ENCODE data around the gene GPR87. TPM values are rescaled to one million over a fixed set of nuclear protein-coding genes. Genes with fewer than 3 reads are reported as not detected.

Gene GPR87
- total RNA-seq, 1 donor from 2014 or later = 0.62 TPM

Other genes starting within 250 kb of the GPR87 start
- gene MED12L, start 231.2 kb downstream of the GPR87 start, total RNA-seq = 4.9 and 5.1 TPM in 2 replicates
- gene GPR171, start 113.6 kb downstream of the GPR87 start, total RNA-seq = 172 and 191 TPM in 2 replicates
- gene P2RY14, start 38.3 kb downstream of the GPR87 start, total RNA-seq = 7.7 and 9.4 TPM in 2 replicates
- not detected in 2 replicates for gene P2RY13, start 12.7 kb upstream of the GPR87 start, total RNA-seq
- not detected in 2 replicates for gene P2RY12, start 67.9 kb upstream of the GPR87 start, total RNA-seq
- not detected in 2 replicates for gene IGSF10, start 144.2 kb upstream of the GPR87 start, total RNA-seq

Data from activated T-helper 1 cell treated with anti-CD3 and anti-CD28 coated beads, Interleukin-12 subunit alpha, Interleukin-12 subunit beta, Interleukin-2, Interleukin-4 antibody, amounts not matched to agents 30 ng/mL and 10 ng/mL and 1 ng/mL, durations not matched to agents 14 hours and 24 hours and 36 hours (primary cell).